HG02571 (cell line): Measurements from ENCODE around the gene SEC11C.

Source experiments
- ATAC-seq: cut with Tn5 transposase; IDR thresholded peaks from one replicate; pipeline ENCODE4 v1.9.1; 2021; ENCODE audit warnings: mild to moderate bottlenecking, moderate library complexity; ENCODE audit not compliant: unreplicated experiment

SEC11C gene

DNA sequence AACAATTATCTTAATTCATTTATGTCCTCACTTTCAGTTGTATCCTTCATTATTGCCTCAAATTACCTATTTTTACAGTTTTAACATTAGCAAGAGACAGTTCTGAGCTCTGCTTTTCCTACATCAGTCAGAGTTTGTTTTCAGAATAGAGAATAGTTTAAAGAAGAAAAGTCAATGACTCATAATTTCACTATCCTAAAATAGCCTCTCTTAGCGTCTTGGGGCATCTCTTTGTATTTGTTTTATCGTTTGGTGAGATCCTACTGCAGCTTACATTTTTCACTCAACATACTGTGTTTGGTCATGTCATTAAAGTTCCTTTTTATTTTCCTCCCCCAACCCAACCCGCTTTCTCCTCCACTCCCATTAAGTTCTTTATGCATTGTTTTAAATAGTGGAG lies 3.8 kb downstream of the SEC11C start:
- no peak for ATAC-seq

DNA sequence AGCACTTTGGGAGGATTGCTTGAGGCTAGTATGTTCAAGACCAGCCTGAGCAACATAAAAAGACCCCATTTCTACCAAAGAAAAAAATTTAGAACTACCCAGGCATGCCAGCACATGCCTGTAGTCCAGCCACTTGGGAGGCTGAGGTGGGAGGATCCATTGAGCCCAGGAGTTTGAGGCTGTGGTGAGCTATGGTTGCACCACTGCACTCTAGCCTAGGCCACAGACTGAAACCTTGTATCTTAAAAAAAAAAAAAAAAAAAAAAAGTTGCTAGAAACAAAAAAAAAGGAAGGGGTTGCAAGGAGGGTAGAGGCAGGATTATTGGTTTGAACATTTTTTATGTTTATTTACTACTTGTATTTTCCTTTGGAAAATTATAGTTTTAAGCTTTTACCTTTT lies 4.8 kb downstream of the SEC11C start:
- ATAC-seq = no peak

- ATAC-seq = no peak
Measured at GRCh38 chr18:59145055-59145454, 5.4 kb downstream of the SEC11C start.

DNA sequence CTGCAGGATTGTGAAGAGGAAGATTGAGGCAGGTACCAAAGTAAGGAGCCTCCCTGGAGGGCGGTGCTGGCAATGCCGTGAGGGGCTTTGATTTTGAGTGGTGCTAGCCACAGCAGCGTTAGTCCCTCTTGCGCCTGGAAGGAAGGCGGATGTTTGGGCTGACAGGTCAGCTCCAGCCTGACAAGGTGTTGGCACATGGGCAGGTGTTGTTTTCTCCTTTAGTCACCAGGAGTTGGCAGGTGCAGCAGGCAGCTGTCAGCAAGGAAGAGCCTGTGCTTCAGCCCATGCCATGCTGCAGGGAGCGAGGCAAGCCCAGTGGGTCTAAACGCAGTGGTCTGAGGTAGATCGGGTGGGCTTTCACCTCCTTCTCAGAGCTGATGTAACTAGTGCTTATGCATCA lies 8.5 kb downstream of the SEC11C start:
- no peak for ATAC-seq

DNA sequence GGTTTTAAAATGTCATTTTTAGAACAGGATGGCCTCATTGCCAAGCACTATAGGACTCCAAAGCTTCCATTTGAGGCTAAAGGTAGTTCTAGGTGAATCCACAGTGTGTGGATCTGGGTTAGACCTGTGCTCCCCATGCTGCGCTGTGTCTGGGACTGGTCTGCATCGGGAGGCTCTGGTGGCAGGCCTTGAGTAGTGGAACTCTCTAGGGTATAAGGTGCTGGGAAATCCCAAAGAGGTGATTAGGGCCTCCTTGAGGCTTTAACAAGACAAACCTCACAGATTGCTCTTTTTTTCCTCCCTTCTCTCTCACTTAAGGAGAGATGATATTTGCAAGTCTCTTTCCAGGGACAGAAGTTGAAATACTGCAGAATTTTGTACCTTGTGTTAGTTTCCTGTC lies 9.3 kb downstream of the SEC11C start:
- no peak for ATAC-seq

GRCh38 chr18:59149416-59149815 lies 9.7 kb downstream of the SEC11C start:
- ATAC-seq = no peak

- no peak for ATAC-seq
Measured at GRCh38 chr18:59150236-59150635, 10.6 kb downstream of the SEC11C start.

DNA sequence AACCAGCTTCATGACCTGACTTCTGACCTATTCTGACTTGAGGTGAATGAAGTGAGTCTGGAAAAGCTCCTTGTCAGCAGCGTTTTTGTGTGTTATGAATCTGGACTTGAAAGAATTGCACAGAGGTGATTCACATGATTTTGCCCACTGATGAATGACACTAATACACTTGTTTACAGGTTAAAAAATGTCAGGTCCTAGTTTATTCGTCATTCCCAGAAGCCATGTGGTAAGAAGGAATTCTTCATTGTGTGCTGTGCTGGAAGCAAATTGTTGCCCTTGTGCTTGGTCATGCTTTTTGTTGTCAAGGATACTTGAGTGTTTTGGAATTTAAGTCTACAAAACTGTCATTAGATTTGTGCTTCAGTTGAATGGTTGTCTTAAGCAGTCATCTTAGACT lies 15.5 kb downstream of the SEC11C start:
- no peak for ATAC-seq

GRCh38 chr18:59156316-59156715 lies 16.6 kb downstream of the SEC11C start:
- ATAC-seq = no peak

DNA sequence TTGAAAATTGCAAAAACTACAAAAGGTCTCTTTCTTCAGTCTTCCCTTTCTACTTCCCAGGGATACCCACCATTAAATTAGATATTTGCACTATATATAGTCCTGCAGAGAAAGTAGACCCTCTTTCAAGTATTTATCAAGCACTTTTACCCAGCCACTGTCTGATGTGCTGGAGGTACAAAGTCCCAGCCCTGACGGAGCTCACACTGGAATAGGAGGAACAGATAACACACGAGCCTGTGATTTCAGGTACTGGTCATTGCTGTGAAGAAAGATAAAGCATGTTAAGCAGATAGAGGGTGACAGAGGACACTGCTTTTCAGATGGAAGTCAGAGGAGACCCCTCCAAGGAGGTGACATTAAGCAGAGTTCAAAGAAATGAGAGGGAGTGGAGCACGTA lies 19.6 kb downstream of the SEC11C start:
- ATAC-seq = no peak

GRCh38 chr18:59159986-59160385 lies 20.3 kb downstream of the SEC11C start:
- ATAC-seq = no peak

GRCh38 chr18:59172664-59173249 lies 33.1 kb downstream of the SEC11C start:
- ATAC-seq = no peak

DNA sequence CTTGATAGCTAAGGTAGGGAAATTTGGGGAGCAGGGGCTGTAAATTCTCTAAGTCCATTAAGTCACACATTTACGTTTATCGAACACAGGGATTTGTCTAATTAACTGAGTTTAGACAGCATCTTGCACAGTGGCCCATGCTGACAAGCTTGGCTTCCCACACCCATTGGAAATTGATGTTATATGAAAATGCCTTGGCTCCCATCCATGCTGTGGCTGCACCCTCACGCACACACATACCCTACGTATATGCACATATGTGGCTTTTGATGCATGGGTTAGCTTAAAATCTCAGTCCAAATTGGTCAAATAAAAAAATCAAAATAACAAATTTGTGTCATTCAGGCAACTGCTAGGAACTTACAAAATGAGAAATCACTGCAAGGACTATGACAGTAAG lies 37.8 kb downstream of the SEC11C start:
- ATAC-seq = no peak

- no peak for ATAC-seq
Measured at GRCh38 chr18:59180150-59180845, 40.6 kb downstream of the SEC11C start.

GRCh38 chr18:59182673-59183072 lies 43.0 kb downstream of the SEC11C start:
- no peak for ATAC-seq

DNA sequence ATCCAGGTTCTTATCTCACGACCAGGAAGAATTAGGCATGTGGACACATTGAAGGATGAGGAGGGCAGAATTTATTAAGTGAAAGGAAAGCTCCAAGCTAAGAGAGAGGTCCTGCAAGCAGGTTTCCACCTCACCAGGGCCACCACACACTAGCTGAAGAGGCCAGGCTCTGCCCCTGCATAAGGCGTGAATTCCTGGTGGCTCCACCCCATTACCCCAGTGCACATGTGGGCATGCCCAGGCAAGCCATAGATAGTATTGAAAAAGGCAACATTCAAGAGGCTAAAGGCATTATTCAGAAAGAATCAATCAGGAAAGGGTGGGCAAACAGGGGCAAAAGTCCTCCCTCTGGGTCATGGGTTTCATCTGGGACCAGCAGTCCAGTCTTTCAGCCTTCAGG lies 49.3 kb downstream of the SEC11C start:
- no peak for ATAC-seq

GRCh38 chr18:59189746-59190145 lies 50.1 kb downstream of the SEC11C start:
- no peak for ATAC-seq

DNA sequence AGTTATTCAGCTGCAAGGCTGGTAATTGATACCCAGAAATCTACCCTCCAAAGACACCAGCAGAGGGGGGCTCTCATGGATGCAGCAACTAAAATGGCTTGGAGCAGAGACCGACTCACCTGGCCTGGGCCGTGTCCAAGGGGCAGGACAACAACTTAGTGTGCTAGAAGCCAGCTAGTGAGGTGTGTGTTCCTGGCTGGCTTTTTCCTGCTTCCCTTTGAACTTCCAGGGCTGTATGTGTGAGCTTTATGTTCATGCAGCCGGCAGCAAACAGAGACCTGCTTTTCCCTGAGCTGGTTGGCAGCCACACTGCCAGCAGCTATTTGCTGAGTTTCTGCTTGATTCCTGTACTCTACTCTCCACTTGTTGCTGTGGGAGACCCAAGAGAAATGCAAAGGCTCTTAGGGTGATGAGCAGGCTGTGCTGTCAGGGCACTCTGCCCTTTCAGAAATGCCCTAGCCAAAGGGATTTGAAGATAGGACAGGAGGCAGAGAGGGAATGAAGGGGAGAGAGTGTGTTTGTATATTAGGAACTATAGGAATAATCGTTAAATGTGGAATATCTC lies 56.6 kb downstream of the SEC11C start:
- no peak for ATAC-seq

DNA sequence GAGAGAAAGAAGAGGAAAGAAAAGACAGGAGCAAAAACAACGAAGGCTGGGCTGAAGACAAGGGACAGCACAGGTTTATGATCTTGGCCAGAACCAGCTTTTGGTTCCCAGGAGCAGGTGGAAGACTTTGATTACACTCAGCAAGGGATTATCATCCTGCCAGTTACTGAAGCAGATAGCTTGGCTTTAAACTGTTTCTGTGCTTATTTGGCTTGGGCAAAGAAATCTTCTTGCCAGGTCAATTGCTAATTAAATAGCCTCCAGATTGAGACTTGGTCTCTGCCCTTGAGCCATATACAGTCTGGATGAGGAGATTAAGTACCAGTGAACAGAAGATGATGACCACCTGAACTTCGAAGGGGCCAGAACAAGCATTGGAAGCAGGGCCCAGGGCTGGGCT lies 58.0 kb downstream of the SEC11C start:
- no peak for ATAC-seq

- ATAC-seq = no peak
Measured at GRCh38 chr18:59198215-59198614, 58.5 kb downstream of the SEC11C start.

GRCh38 chr18:59200787-59201186 lies 61.1 kb downstream of the SEC11C start:
- no peak for ATAC-seq

DNA sequence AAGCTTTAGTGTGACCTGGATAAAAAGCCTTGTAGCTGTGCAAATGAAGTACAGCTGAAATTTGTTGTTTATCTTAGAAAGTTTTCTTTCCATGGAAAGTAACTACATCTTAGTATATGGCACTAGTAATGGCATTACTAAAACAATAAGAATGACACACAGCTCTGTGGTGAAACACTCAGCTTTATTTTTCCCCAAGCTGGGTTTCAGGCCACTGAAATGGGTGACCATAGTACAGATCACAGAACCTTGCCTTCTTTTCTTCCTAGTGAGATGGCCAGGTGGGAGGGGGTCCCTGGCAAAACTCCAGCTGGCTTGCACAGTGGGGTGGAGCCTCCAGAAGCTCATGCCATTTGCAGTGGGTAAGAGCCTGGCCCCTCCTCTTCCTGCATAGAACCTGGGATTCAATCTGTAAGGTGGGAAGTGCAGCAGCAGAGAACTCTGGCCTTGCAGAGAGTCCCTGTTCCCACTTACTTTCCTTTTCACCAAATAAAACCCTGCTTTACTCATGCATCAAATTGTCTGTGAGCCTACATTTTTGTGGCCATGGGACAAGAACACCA lies 62.7 kb downstream of the SEC11C start:
- ATAC-seq = no peak
